ENCODE measurements around the gene NAT10.
A peak's percentile ranks its signal among the peaks of the same experiment; 100 is the strongest.

NAT10 gene

GRCh38 chr11:34151166-34151565 is 45.7 kb downstream of the NAT10 start:
- no peak for TF ChIP-seq GATA3 (IDR thresholded peaks at IDR 0.05; ENCODE audit: low read depth, low read length)
- TF ChIP-seq GATA2 (IDR thresholded peaks at IDR 0.05; ENCODE audit: low read depth, low read length): no peak

- no peak for TF ChIP-seq GATA2 (IDR thresholded peaks at IDR 0.05; ENCODE audit: low read depth, low read length)
- TF ChIP-seq GATA3 (IDR thresholded peaks at IDR 0.05; ENCODE audit: low read depth, low read length): no peak
Observed at GRCh38 chr11:34151916-34152845, 46.8 kb downstream of the NAT10 start.

- TF ChIP-seq GATA3 (IDR thresholded peaks at IDR 0.05; ENCODE audit: low read depth, low read length) (no peak), GATA2 (IDR thresholded peaks at IDR 0.05; ENCODE audit: low read depth, low read length) (no peak)
Observed at GRCh38 chr11:34154059-34154875, 48.8 kb downstream of the NAT10 start.

GRCh38 chr11:34155057-34155756 is 49.8 kb downstream of the NAT10 start:
- TF ChIP-seq GATA2 (IDR thresholded peaks at IDR 0.05; ENCODE audit: low read depth, low read length) (no peak), GATA3 (IDR thresholded peaks at IDR 0.05; ENCODE audit: low read depth, low read length) (no peak)

- TF ChIP-seq GATA3 (IDR thresholded peaks at IDR 0.05; ENCODE audit: low read depth, low read length) (no peak), GATA2 (IDR thresholded peaks at IDR 0.05; ENCODE audit: low read depth, low read length) (no peak)
Observed at GRCh38 chr11:34155757-34156062, 50.3 kb downstream of the NAT10 start.

GRCh38 chr11:34157163-34157562 is 51.7 kb downstream of the NAT10 start:
- TF ChIP-seq GATA2 (IDR thresholded peaks at IDR 0.05; ENCODE audit: low read depth, low read length) (no peak), GATA3 (IDR thresholded peaks at IDR 0.05; ENCODE audit: low read depth, low read length) (no peak)

- TF ChIP-seq GATA3 (IDR thresholded peaks at IDR 0.05; ENCODE audit: low read depth, low read length): no peak
Observed at GRCh38 chr11:34158661-34159060, 53.2 kb downstream of the NAT10 start.

- TF ChIP-seq GATA2 (IDR thresholded peaks at IDR 0.05; ENCODE audit: low read depth, low read length): peak; percentile 60; the same call in 1 of the 2 replicates
- TF ChIP-seq GATA3 (IDR thresholded peaks at IDR 0.05; ENCODE audit: low read depth, low read length): no peak
Observed at GRCh38 chr11:34160049-34160721, 54.8 kb downstream of the NAT10 start.

GRCh38 chr11:34160791-34161190 is 55.4 kb downstream of the NAT10 start:
- TF ChIP-seq GATA2 (IDR thresholded peaks at IDR 0.05; ENCODE audit: low read depth, low read length): no peak
- TF ChIP-seq GATA3 (IDR thresholded peaks at IDR 0.05; ENCODE audit: low read depth, low read length): no peak

GRCh38 chr11:34161361-34161760 is 55.9 kb downstream of the NAT10 start:
- TF ChIP-seq GATA2 (IDR thresholded peaks at IDR 0.05; ENCODE audit: low read depth, low read length): no peak
- TF ChIP-seq GATA3 (IDR thresholded peaks at IDR 0.05; ENCODE audit: low read depth, low read length): no peak

GRCh38 chr11:34161812-34162492 is 56.5 kb downstream of the NAT10 start:
- TF ChIP-seq GATA3 (IDR thresholded peaks at IDR 0.05; ENCODE audit: low read depth, low read length) (no peak), GATA2 (IDR thresholded peaks at IDR 0.05; ENCODE audit: low read depth, low read length) (no peak)

GRCh38 chr11:34162493-34162820 is 57.0 kb downstream of the NAT10 start:
- TF ChIP-seq GATA3 (IDR thresholded peaks at IDR 0.05; ENCODE audit: low read depth, low read length) (no peak), GATA2 (IDR thresholded peaks at IDR 0.05; ENCODE audit: low read depth, low read length) (no peak)

GRCh38 chr11:34162856-34163255 is 57.4 kb downstream of the NAT10 start:
- TF ChIP-seq GATA2 (IDR thresholded peaks at IDR 0.05; ENCODE audit: low read depth, low read length): no peak
